Fibroblast of lung (primary cell): ENCODE measurements around the gene KRT72. TPM values are rescaled to one million over a fixed set of nuclear protein-coding genes. Genes with fewer than 3 reads are reported as not detected.

ENCODE experiments used
- DNase-seq, 2 donors: peaks; one replicate each; pipeline versions ENCODE4 v3.0.0 to v3.0.0-alpha.2; 2010; ENCODE audit warnings: low read depth in 2 of 2
- H2AFZ ChIP-seq: 2 replicates; pipeline ENCODE4 v1.5.1; 2012; ENCODE audit warnings: low read length, control low read depth, inconsistent platforms
- H3K27ac ChIP-seq: 2 replicates; pipeline ENCODE4 v1.5.1; 2011; ENCODE audit warnings: low read length, control low read depth; ENCODE audit not compliant: insufficient read depth
- H3K27me3 ChIP-seq: 2 replicates; pipeline ENCODE4 v1.5.1; 2011; ENCODE audit warnings: mild to moderate bottlenecking, low read length; ENCODE audit not compliant: control insufficient read depth, insufficient read depth
- H3K36me3 ChIP-seq: 2 replicates; pipeline ENCODE4 v1.5.1; 2011; ENCODE audit warnings: low read length; ENCODE audit not compliant: control insufficient read depth, insufficient read depth
- H3K4me1 ChIP-seq: 2 replicates; pipeline ENCODE4 v1.5.1; 2011; ENCODE audit warnings: low read length; ENCODE audit not compliant: control insufficient read depth, insufficient read depth; ENCODE audit errors: extremely low read depth
- H3K4me2 ChIP-seq: 2 replicates; pipeline ENCODE4 v1.5.1; 2011; ENCODE audit warnings: low read length, control low read depth; ENCODE audit not compliant: insufficient read depth; ENCODE audit errors: extremely low read depth
- H3K4me3 ChIP-seq, 4 experiments: fragments of 200-600 bp in 1 of 4; sonication (generic) in 1 of 4; replicated peaks in 1 of 4; 2 replicates each; pipeline ENCODE4 v1.5.1; 2011 to 2016; ENCODE audit warnings: low read length in 4 of 4, low read depth in 3 of 4, mild to moderate bottlenecking in 3 of 4, control low read depth in 2 of 4, inconsistent platforms in 1 of 4, mixed read lengths in 1 of 4; ENCODE audit not compliant: insufficient read depth in 1 of 4; ENCODE audit errors: control extremely low read depth in 1 of 4
- H3K79me2 ChIP-seq: 2 replicates; pipeline ENCODE4 v1.5.1; 2012; ENCODE audit warnings: mild to moderate bottlenecking, low read length, inconsistent platforms; ENCODE audit not compliant: control insufficient read depth, insufficient read depth
- H3K9ac ChIP-seq: 2 replicates; pipeline ENCODE4 v1.5.1; 2011; ENCODE audit warnings: mild to moderate bottlenecking, low read length, control low read depth; ENCODE audit not compliant: insufficient read depth
- H3K9me3 ChIP-seq: 2 replicates; pipeline ENCODE4 v1.5.1; 2012; ENCODE audit warnings: low read depth, low read length; ENCODE audit not compliant: control insufficient read depth, insufficient read depth
- H4K20me1 ChIP-seq: 2 replicates; pipeline ENCODE4 v1.5.1; 2011; ENCODE audit warnings: low read length; ENCODE audit not compliant: control insufficient read depth, insufficient read depth; ENCODE audit errors: extremely low read depth
- EZH2 ChIP-seq: IDR thresholded peaks from 2 replicates; pipeline ENCODE4 v1.5.1; 2012; ENCODE audit warnings: low read length, control low read depth, mild to moderate bottlenecking; ENCODE audit errors: missing control alignments
- polyA plus RNA-seq, 2 donors: library from polyadenylated mRNA; depleted of rRNA in 1 of 2; stranded (reverse) in 1 of 2; unstranded in 1 of 2; fragments of >200 nt; gene quantifications; 2 replicates each; pipeline ENCODE4 v1.2.1, GENCODE V29; 2011 to 2012; ENCODE audit warnings: missing spikeins in 1 of 2
- total RNA-seq: library from RNA; depleted of rRNA; stranded (reverse); fragments of >200 nt; gene quantifications from 2 replicates; pipeline ENCODE4 v1.2.1, GENCODE V29; 2014
- TF ChIP-seq, protein P1 (sequence below), 2 donors: IDR thresholded peaks in 1 of 2; conservative IDR thresholded peaks in 1 of 2; 1 replicate in 1 of 2; 2 replicates in 1 of 2; pipeline ENCODE4 v1.5.1; 2011 to 2012; ENCODE audit warnings: low read length in 2 of 2, control low read depth in 1 of 2, inconsistent platforms in 1 of 2, low read depth in 1 of 2, mild to moderate bottlenecking in 1 of 2

Gene KRT72
- total and polyA plus RNA-seq, 2 donors (not counting 1 experiment from before 2014, with no cell fraction given) = not detected

DNA sequence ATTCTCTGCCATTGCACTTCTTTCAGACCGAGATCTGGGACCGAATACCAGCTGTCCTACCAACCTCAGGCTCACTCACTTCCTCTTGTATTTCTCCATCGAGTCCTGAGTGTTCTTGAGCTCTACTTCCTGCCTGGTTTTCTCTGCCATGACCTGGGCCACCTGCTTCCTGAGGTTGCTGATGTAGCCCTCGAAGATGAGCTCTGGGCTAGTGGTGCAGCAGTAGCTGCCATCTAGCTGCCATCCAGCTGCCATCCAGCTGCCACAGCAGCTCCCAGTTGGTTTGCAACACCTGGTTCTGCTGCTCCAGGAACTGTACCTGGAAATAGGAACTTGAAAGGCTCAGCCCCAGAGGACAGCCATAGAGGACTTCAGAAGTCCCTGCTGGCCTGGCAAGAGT, 32.1 kb upstream of the KRT72 start:
- Histone ChIP-seq H3K79me2 (no peaks in the 10 kb centered on the region), H3K4me3 (no peak overlapping the region), H3K36me3 (no peaks in the 10 kb centered on the region), H3K9me3 (no peaks in the 10 kb centered on the region), H3K27me3 (no peaks in the 10 kb centered on the region), H3K4me2 (no peak overlapping the region), H4K20me1 (no peaks in the 10 kb centered on the region), H2AFZ (no peak overlapping the region), H3K4me1 (no peaks in the 10 kb centered on the region), H3K27ac (no peak overlapping the region), H3K9ac (no peak overlapping the region)
- DNase-seq = no peak
- TF ChIP-seq, protein P1, sequence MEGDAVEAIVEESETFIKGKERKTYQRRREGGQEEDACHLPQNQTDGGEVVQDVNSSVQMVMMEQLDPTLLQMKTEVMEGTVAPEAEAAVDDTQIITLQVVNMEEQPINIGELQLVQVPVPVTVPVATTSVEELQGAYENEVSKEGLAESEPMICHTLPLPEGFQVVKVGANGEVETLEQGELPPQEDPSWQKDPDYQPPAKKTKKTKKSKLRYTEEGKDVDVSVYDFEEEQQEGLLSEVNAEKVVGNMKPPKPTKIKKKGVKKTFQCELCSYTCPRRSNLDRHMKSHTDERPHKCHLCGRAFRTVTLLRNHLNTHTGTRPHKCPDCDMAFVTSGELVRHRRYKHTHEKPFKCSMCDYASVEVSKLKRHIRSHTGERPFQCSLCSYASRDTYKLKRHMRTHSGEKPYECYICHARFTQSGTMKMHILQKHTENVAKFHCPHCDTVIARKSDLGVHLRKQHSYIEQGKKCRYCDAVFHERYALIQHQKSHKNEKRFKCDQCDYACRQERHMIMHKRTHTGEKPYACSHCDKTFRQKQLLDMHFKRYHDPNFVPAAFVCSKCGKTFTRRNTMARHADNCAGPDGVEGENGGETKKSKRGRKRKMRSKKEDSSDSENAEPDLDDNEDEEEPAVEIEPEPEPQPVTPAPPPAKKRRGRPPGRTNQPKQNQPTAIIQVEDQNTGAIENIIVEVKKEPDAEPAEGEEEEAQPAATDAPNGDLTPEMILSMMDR (conservative IDR thresholded peaks at IDR 0.05 in 1 of 2, IDR thresholded peaks at IDR 0.05 in 1 of 2; ENCODE audit: low read depth in 1 of 2, low read length in 2 of 2) = no peak
- TF ChIP-seq EZH2 = no peak

DNA sequence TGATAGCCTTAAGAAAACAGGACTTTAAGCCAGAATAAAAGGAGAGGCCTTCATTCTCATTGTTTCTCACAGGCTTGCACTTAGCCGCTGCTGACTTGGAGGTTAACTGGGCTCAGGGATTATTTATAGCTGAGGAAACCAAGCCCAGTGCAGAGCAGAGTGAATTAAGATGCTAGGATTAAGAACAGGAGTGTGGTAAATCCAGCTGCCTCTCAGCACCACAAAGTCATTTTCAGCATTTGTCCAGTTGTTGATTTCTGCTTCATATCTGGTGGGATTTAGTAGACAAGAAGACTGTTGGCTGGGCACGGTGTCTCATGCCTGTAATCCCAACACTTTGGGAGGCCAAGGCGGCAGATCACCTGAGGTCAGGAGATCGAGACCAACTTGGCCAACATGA, 31.4 kb upstream of the KRT72 start:
- no peak overlapping the region for H3K9ac ChIP-seq
- H2AFZ ChIP-seq = no peak overlapping the region
- no peaks in the 10 kb centered on the region for H3K4me1 ChIP-seq
- no peak overlapping the region for H3K4me2 ChIP-seq
- H3K79me2 ChIP-seq = no peaks in the 10 kb centered on the region
- H3K9me3 ChIP-seq = no peaks in the 10 kb centered on the region
- no peaks in the 10 kb centered on the region for H3K27me3 ChIP-seq
- no peak for TF ChIP-seq EZH2
- TF ChIP-seq, protein P1 (conservative IDR thresholded peaks at IDR 0.05 in 1 of 2, IDR thresholded peaks at IDR 0.05 in 1 of 2; ENCODE audit: low read depth in 1 of 2, low read length in 2 of 2) = no peak
- no peaks in the 10 kb centered on the region for H3K36me3 ChIP-seq
- no peak overlapping the region for H3K27ac ChIP-seq
- H4K20me1 ChIP-seq = no peaks in the 10 kb centered on the region
- DNase-seq = no peak
- no peak overlapping the region for H3K4me3 ChIP-seq

DNA sequence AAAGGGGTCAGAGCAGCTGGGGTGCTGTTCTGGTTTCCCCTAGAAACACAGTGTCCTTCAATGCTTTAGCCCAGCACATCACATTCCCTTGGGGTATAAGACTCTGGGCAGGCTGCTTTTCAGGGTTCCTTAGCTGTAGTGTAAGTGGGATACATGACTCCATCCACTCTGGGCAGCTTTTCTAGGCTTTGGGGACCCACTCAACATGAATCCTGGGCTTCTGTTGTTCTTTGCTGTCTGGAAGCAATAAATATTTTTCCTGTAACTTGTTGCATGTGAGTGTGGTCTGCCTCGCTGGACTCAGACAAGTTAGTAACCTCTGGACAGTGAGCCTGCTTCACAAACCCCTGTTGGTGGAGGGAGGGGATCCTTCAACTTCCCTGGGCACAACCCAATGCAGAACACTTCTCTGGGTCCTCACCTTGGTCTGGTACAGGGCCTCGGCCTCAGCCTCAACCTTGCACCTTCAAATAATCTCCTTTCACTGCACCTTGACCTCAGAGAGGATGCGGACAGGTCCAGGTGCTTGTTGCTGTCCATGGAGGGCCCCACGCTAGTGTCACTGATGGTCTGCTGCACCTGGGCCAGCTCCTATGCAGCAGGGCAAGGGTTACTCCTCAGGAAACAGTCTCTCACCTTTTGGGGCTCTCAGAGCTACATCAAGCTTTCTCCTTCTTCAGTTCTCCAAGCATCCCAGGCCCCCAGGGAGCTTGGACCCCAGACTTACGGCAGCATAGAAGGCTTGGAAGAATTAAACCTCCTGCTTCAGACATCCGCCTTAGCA, 30.6 kb upstream of the KRT72 start:
- H3K79me2 ChIP-seq = no peaks in the 10 kb centered on the region
- no peaks in the 10 kb centered on the region for H3K36me3 ChIP-seq
- no peak overlapping the region for H2AFZ ChIP-seq
- no peak overlapping the region for H3K9ac ChIP-seq
- no peak overlapping the region for H3K4me2 ChIP-seq
- TF ChIP-seq, protein P1 (conservative IDR thresholded peaks at IDR 0.05 in 1 of 2, IDR thresholded peaks at IDR 0.05 in 1 of 2; ENCODE audit: low read depth in 1 of 2, low read length in 2 of 2) = no peak
- TF ChIP-seq EZH2 = no peak
- no peak overlapping the region for H3K4me3 ChIP-seq
- H3K9me3 ChIP-seq = no peaks in the 10 kb centered on the region
- H3K4me1 ChIP-seq = no peaks in the 10 kb centered on the region
- H3K27ac ChIP-seq = no peak overlapping the region
- no peaks in the 10 kb centered on the region for H3K27me3 ChIP-seq
- DNase-seq = no peak
- H4K20me1 ChIP-seq = no peaks in the 10 kb centered on the region
